Naive thymus-derived CD8-positive, alpha-beta T cell (primary cell): ENCODE data around the gene ZNF581. TPM values are rescaled to one million over a fixed set of nuclear protein-coding genes. Genes with fewer than 3 reads are reported as not detected.

Experiments used
- ATAC-seq, 2 donors: fragments of 150-1000 bp; cut with Tn5 transposase in 1 of 2; sonication (Bioruptor Pico), chemical (Tn5 transposase) in 1 of 2; 1 replicate in 1 of 2; 2 replicates in 1 of 2; pipeline ENCODE4 v1.10.0; 2021; ENCODE audit warnings: mild to moderate bottlenecking in 2 of 2, moderate library complexity in 2 of 2
- POLR2A ChIA-PET: fragments of 350-600 bp; sonication (Branson Sonifier 250); formaldehyde crosslinking; loops from one replicate; lab custom pipeline; 2021; ENCODE audit warnings: antibody characterized with exemption; lab: Charles Lee
- DNase-seq, 10 donors: peaks; one replicate each; pipeline versions ENCODE4 v3.0.0 to v3.0.0-alpha.2; 2020 to 2022
- H3K27ac Mint-ChIP-seq, 10 donors: one replicate each; pipeline ENCODE4 v1.8.0; 2020 to 2022; ENCODE audit warnings: mild to moderate bottlenecking in 10 of 10, mixed read lengths in 10 of 10, moderate library complexity in 4 of 10, inconsistent platforms in 1 of 10
- H3K27me3 Mint-ChIP-seq, 5 donors: one replicate each; pipeline ENCODE4 v1.8.0; 2021 to 2022; ENCODE audit warnings: mixed read lengths in 5 of 5
- H3K36me3 Mint-ChIP-seq, 3 donors: one replicate each; pipeline ENCODE4 v1.8.0; 2020 to 2022; ENCODE audit warnings: mixed read lengths in 3 of 3, mild to moderate bottlenecking in 2 of 3, inconsistent platforms in 1 of 3
- H3K4me1 Mint-ChIP-seq, 4 donors: one replicate each; pipeline ENCODE4 v1.8.0; 2021 to 2022; ENCODE audit warnings: mixed read lengths in 4 of 4
- H3K4me3 Mint-ChIP-seq, 10 donors: one replicate each; pipeline ENCODE4 v1.8.0; 2020 to 2022; ENCODE audit warnings: mild to moderate bottlenecking in 10 of 10, mixed read lengths in 10 of 10, moderate library complexity in 6 of 10, inconsistent platforms in 1 of 10
- H3K9me3 Mint-ChIP-seq, 9 donors: one replicate each; pipeline ENCODE4 v1.8.0; 2020 to 2022; ENCODE audit warnings: mixed read lengths in 9 of 9, mild to moderate bottlenecking in 3 of 9, inconsistent platforms in 1 of 9, moderate library complexity in 1 of 9
- polyA plus RNA-seq, 3 donors: library from polyadenylated mRNA; unstranded; fragments of 300-500 nt; fragmentation: Illumina TruSeq; gene quantifications; one replicate each; pipeline ENCODE4 v1.2.3, GENCODE V29; 2021
- total RNA-seq, 8 experiments: library from RNA in 2 of 8; stranded (reverse) in 2 of 8; gene quantifications; one replicate each; pipeline ENCODE4 v1.2.3 and lab custom pipeline; 2021 to 2026

ZNF581 gene
- total and polyA plus RNA-seq, 5 experiments from 2014 or later = 21.2 to 36.3 (median 34.9) TPM

- no peaks in the 10 kb centered on the region for H3K27me3 Mint-ChIP-seq
- peak overlapping the region; percentile 99 to 100 (median 100) for H3K27ac Mint-ChIP-seq
- peaks cover 44 to 74% (median 70%) of the 10 kb centered on the region in 4 donors for H3K4me1 Mint-ChIP-seq
- peaks cover 4 to 20% (median 7%) of the 10 kb centered on the region in 3 donors for H3K36me3 Mint-ChIP-seq
- no peak for ATAC-seq
- no peaks in the 10 kb centered on the region for H3K9me3 Mint-ChIP-seq
- POLR2A ChIA-PET = interaction anchor here (0.6 to 9.3 kb wide), 11 partner anchors 10 to 377 kb away, joined by 3 to 148 read pairs (median 8); partner anchors contain the start of genes CCDC106, FIZ1, NAT14 and PPP6R1
- DNase-seq = no peak
- H3K4me3 Mint-ChIP-seq = peak overlapping the region; percentile 97 to 100 (median 100)
Observed at GRCh38 chr19:55635856-55636440, 7.5 kb upstream of the ZNF581 start.

- H3K4me3 Mint-ChIP-seq = peak overlapping the region; percentile 97 to 100 (median 100)
- POLR2A ChIA-PET = interaction anchor here (0.6 to 9.3 kb wide), 8 partner anchors 9 to 161 kb away, joined by 3 to 148 read pairs (median 34); partner anchors contain the start of genes CCDC106, FIZ1, NAT14 and U2AF2
- DNase-seq = no peak
Observed at GRCh38 chr19:55636723-55637122, 6.7 kb upstream of the ZNF581 start.

GRCh38 chr19:55637534-55637933, 5.9 kb upstream of the ZNF581 start:
- Mint-ChIP-seq H3K27ac (peak overlapping the region; percentile 24 to 100 (median 89)), H3K4me3 (peak overlapping the region in 9 of 10 donors; percentile 29 to 100 (median 100)), H3K27me3 (no peaks in the 10 kb centered on the region), H3K4me1 (peaks cover 43 to 74% (median 68%) of the 10 kb centered on the region in 4 donors), H3K36me3 (peaks cover 4 to 20% (median 7%) of the 10 kb centered on the region in 3 donors), H3K9me3 (no peaks in the 10 kb centered on the region)
- ATAC-seq (no peak), DNase-seq (no peak)
- POLR2A ChIA-PET = interaction anchor here (0.9 to 9.3 kb wide), 9 partner anchors 9 to 176 kb away, joined by 3 to 148 read pairs (median 8); partner anchors contain the start of genes CCDC106, FIZ1, ISOC2 and NAT14

More at GRCh38 chr19:55636723-55637122, 6.7 kb upstream of the ZNF581 start:
- Mint-ChIP-seq H3K27me3 (no peaks in the 10 kb centered on the region), H3K4me1 (peaks cover 45 to 76% (median 71%) of the 10 kb centered on the region in 4 donors), H3K27ac (peak overlapping the region; percentile 99 to 100 (median 100)), H3K9me3 (no peaks in the 10 kb centered on the region), H3K36me3 (peaks cover 4 to 20% (median 7%) of the 10 kb centered on the region in 3 donors)
- no peak for ATAC-seq

GRCh38 chr19:55638864-55639359, 4.5 kb upstream of the ZNF581 start:
- ATAC-seq = peak in 1 of 2 donors; percentile 30
- H3K4me1 Mint-ChIP-seq = peaks cover 49 to 78% (median 73%) of the 10 kb centered on the region in 4 donors
- H3K4me3 Mint-ChIP-seq = peak overlapping the region in 8 of 10 donors; percentile 16 to 89 (median 56)
- DNase-seq = peak in 8 of 10 donors; percentile 47 to 77 (median 58)
- H3K36me3 Mint-ChIP-seq = peaks cover 4 to 20% (median 7%) of the 10 kb centered on the region in 3 donors
- H3K9me3 Mint-ChIP-seq = no peaks in the 10 kb centered on the region
- H3K27ac Mint-ChIP-seq = peak overlapping the region; percentile 55 to 94 (median 90)
- POLR2A ChIA-PET = interaction anchor here (1.1 to 9.3 kb wide), 6 partner anchors 7 to 162 kb away, joined by 3 to 148 read pairs (median 36); partner anchors contain the start of genes CCDC106, FIZ1, U2AF2 and ZNF524
- H3K27me3 Mint-ChIP-seq = no peaks in the 10 kb centered on the region

GRCh38 chr19:55640043-55640576, 3.3 kb upstream of the ZNF581 start:
- Mint-ChIP-seq H3K9me3 (no peaks in the 10 kb centered on the region), H3K4me1 (peaks cover 50 to 79% (median 76%) of the 10 kb centered on the region in 4 donors), H3K36me3 (peaks cover under 1 to 16% (median 4%) of the 10 kb centered on the region in 3 donors), H3K4me3 (peak overlapping the region; percentile 66 to 91 (median 77)), H3K27me3 (no peaks in the 10 kb centered on the region), H3K27ac (peak overlapping the region; percentile 84 to 94 (median 92))
- ATAC-seq (peak; percentile 37 to 53), DNase-seq (peak; percentile 63 to 83 (median 76))
- POLR2A ChIA-PET = interaction anchor here (0.6 to 7.3 kb wide), 6 partner anchors 9 to 1264 kb away, joined by 3 to 76 read pairs (median 6); partner anchors contain the start of genes FIZ1, ZNF524, ZNF784 and ZNF865

GRCh38 chr19:55640577-55641425, 2.6 kb upstream of the ZNF581 start, which contains the start of gene ZNF580:
TSS of gene ZNF580 (plus strand) at chr19:55641002. CDS start at chr19:55642509, 1,507 bp downstream.
- peaks cover 45 to 79% (median 74%) of the 10 kb centered on the region in 4 donors for H3K4me1 Mint-ChIP-seq
- ATAC-seq = peak; percentile 19
- POLR2A ChIA-PET = interaction anchor here (1.0 to 7.3 kb wide), 6 partner anchors 8 to 42 kb away, joined by 4 to 76 read pairs (median 6); partner anchors contain the start of genes FIZ1, U2AF2, ZNF524 and ZNF784
- no peaks in the 10 kb centered on the region for H3K9me3 Mint-ChIP-seq
- peaks cover 0 to 20% (median 4%) of the 10 kb centered on the region in 3 donors for H3K36me3 Mint-ChIP-seq
- peak within 1 kb of the TSS; percentile 91 to 99 (median 95) for H3K27ac Mint-ChIP-seq
- DNase-seq = peak in 8 of 10 donors; percentile 42 to 78 (median 54)
- no peaks in the 10 kb centered on the region for H3K27me3 Mint-ChIP-seq
- H3K4me3 Mint-ChIP-seq = peak within 1 kb of the TSS; percentile 84 to 98 (median 94)

GRCh38 chr19:55641426-55642152, 1.9 kb upstream of the ZNF581 start:
- peak overlapping the region; percentile 83 to 99 (median 95) for H3K27ac Mint-ChIP-seq
- peaks cover 37 to 71% (median 66%) of the 10 kb centered on the region in 4 donors for H3K4me1 Mint-ChIP-seq
- no peaks in the 10 kb centered on the region for H3K9me3 Mint-ChIP-seq
- ATAC-seq (peak; percentile 7 to 8), DNase-seq (peak in 6 of 10 donors; percentile 28 to 69 (median 46))
- peak overlapping the region; percentile 84 to 98 (median 94) for H3K4me3 Mint-ChIP-seq
- POLR2A ChIA-PET = interaction anchor here (1.0 to 9.2 kb wide), 12 partner anchors 7 to 165 kb away, joined by 4 to 148 read pairs (median 10); partner anchors contain the start of genes FIZ1, U2AF2, ZNF524 and ZNF628
- peaks cover 0 to 14% (median 4%) of the 10 kb centered on the region in 3 donors for H3K36me3 Mint-ChIP-seq
- no peaks in the 10 kb centered on the region for H3K27me3 Mint-ChIP-seq

- ATAC-seq (peak; percentile 24 to 36), DNase-seq (peak in 6 of 10 donors; percentile 24 to 66 (median 44))
- Mint-ChIP-seq H3K36me3 (peaks cover 0 to 14% (median 4%) of the 10 kb centered on the region in 3 donors), H3K4me1 (peaks cover 36 to 71% (median 65%) of the 10 kb centered on the region in 4 donors), H3K4me3 (peak overlapping the region; percentile 91 to 99 (median 94)), H3K27me3 (no peaks in the 10 kb centered on the region), H3K9me3 (no peaks in the 10 kb centered on the region), H3K27ac (peak overlapping the region; percentile 94 to 99 (median 98))
- POLR2A ChIA-PET = interaction anchor here (0.7 to 9.2 kb wide), 17 partner anchors 7 to 499 kb away, joined by 3 to 148 read pairs (median 5); partner anchors contain the start of genes EPN1, FIZ1, U2AF2 and ZNF444
Observed at GRCh38 chr19:55642153-55643002, 1.1 kb upstream of the ZNF581 start.

GRCh38 chr19:55643887-55644176, 383 bp downstream of the ZNF581 start:
- peaks cover 0 to 6% (median 2%) of the 10 kb centered on the region in 3 donors for H3K36me3 Mint-ChIP-seq
- no peaks in the 10 kb centered on the region for H3K27me3 Mint-ChIP-seq
- H3K4me1 Mint-ChIP-seq = peaks cover 30 to 65% (median 62%) of the 10 kb centered on the region in 4 donors
- ATAC-seq (no peak), DNase-seq (peak in 1 of 10 donors; percentile 60)
- H3K4me3 Mint-ChIP-seq = peak overlapping the region; percentile 91 to 99 (median 94)
- POLR2A ChIA-PET = interaction anchor here (1.0 to 9.2 kb wide), 5 partner anchors 9 to 526 kb away, joined by 3 to 148 read pairs (median 6); partner anchors contain the start of genes PPP1R12C, U2AF2 and ZNF865
- H3K9me3 Mint-ChIP-seq = no peaks in the 10 kb centered on the region
- peak overlapping the region; percentile 87 to 99 (median 94) for H3K27ac Mint-ChIP-seq
